ENCODE data around the gene CD248.

- no peak for TF ChIP-seq CTCF (IDR thresholded peaks at IDR 0.05)
- no peak for TF ChIP-seq POLR2AphosphoS5 (IDR thresholded peaks at IDR 0.05; ENCODE audit: low read depth, low read length)
- TF ChIP-seq REST (IDR thresholded peaks at IDR 0.05; ENCODE audit: insufficient read depth in 1 of 2, low read depth in 2 of 2, low read length in 1 of 2): no peak
These were observed 678 bp downstream of the CD248 start for GRCh38 chr11:66315921-66316811.

Data from Panc1 (cell line).